Ishikawa (cell line): ENCODE measurements around the gene TPR.

Experiments
- CEBPB ChIP-seq: IDR thresholded peaks from 2 replicates; pipeline ENCODE4 v1.6.1; 2012
- CREB1 ChIP-seq: IDR thresholded peaks from 2 replicates; pipeline ENCODE4 v1.6.1; 2012; ENCODE audit warnings: low read depth
- EGR1 ChIP-seq: IDR thresholded peaks from 2 replicates; pipeline ENCODE4 v1.6.1; 2012
- EP300 ChIP-seq: IDR thresholded peaks from 2 replicates; pipeline ENCODE4 v1.6.1; 2012; ENCODE audit warnings: borderline replicate concordance
- FOXM1 ChIP-seq: IDR thresholded peaks from 2 replicates; pipeline ENCODE4 v1.6.1; 2012; ENCODE audit warnings: low read depth, borderline replicate concordance
- NFIC ChIP-seq: IDR thresholded peaks from 2 replicates; pipeline ENCODE4 v1.6.1; 2012
- RAD21 ChIP-seq: IDR thresholded peaks from 2 replicates; pipeline ENCODE4 v1.6.1; 2012; ENCODE audit warnings: low read depth
- TAF1 ChIP-seq: IDR thresholded peaks from 2 replicates; pipeline ENCODE4 v1.6.1; 2012; ENCODE audit warnings: low read depth, mild to moderate bottlenecking
- TCF12 ChIP-seq: IDR thresholded peaks from 2 replicates; pipeline ENCODE4 v1.6.1; 2012; ENCODE audit warnings: low read depth
- TEAD4 ChIP-seq: IDR thresholded peaks from 2 replicates; pipeline ENCODE4 v1.6.1; 2012
- YY1 ChIP-seq: IDR thresholded peaks from 2 replicates; pipeline ENCODE4 v1.6.1; 2012; ENCODE audit warnings: low read depth
- ZBTB7A ChIP-seq: IDR thresholded peaks from 2 replicates; pipeline ENCODE4 v1.6.1; 2012; ENCODE audit warnings: low read depth
- TF ChIP-seq, protein P1 (sequence below): IDR thresholded peaks from 2 replicates; pipeline ENCODE4 v1.6.1; 2012; ENCODE audit warnings: low read depth, mild to moderate bottlenecking
- TF ChIP-seq, protein P2 (sequence below): IDR thresholded peaks from 2 replicates; pipeline ENCODE4 v1.6.1; 2012
- TF ChIP-seq, protein P3 (sequence below): IDR thresholded peaks from 2 replicates; pipeline ENCODE4 v1.6.1; 2012

The TPR gene

DNA sequence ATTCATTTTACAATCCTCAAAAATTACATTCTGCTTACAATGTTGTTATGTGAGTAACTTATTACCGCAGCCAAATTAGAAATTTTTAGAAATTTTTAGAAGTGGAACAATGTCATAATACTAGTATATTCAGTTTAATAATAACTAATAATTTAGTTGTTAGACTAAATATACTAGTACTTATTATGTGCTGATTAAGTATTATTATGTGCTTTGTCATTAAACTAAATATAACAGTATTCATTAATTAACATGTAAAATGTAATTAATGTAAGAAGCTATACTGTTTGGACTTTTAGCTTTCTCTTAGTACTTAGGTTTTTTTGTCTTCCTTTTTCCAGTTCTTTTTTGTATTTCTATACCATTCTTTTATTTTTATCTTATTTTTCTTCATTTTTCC lies 15.9 kb upstream of the TPR start:
- TF ChIP-seq CREB1 (no peak), EP300 (no peak), YY1 (no peak), FOXM1 (no peak), TAF1 (no peak), CEBPB (no peak), RAD21 (no peak), TCF12 (no peak), ZBTB7A (no peak)
- TF ChIP-seq, protein P1, sequence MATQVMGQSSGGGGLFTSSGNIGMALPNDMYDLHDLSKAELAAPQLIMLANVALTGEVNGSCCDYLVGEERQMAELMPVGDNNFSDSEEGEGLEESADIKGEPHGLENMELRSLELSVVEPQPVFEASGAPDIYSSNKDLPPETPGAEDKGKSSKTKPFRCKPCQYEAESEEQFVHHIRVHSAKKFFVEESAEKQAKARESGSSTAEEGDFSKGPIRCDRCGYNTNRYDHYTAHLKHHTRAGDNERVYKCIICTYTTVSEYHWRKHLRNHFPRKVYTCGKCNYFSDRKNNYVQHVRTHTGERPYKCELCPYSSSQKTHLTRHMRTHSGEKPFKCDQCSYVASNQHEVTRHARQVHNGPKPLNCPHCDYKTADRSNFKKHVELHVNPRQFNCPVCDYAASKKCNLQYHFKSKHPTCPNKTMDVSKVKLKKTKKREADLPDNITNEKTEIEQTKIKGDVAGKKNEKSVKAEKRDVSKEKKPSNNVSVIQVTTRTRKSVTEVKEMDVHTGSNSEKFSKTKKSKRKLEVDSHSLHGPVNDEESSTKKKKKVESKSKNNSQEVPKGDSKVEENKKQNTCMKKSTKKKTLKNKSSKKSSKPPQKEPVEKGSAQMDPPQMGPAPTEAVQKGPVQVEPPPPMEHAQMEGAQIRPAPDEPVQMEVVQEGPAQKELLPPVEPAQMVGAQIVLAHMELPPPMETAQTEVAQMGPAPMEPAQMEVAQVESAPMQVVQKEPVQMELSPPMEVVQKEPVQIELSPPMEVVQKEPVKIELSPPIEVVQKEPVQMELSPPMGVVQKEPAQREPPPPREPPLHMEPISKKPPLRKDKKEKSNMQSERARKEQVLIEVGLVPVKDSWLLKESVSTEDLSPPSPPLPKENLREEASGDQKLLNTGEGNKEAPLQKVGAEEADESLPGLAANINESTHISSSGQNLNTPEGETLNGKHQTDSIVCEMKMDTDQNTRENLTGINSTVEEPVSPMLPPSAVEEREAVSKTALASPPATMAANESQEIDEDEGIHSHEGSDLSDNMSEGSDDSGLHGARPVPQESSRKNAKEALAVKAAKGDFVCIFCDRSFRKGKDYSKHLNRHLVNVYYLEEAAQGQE, result no peak
- TF ChIP-seq, protein P2, sequence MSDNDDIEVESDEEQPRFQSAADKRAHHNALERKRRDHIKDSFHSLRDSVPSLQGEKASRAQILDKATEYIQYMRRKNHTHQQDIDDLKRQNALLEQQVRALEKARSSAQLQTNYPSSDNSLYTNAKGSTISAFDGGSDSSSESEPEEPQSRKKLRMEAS, result no peak
- TF ChIP-seq, protein P3, sequence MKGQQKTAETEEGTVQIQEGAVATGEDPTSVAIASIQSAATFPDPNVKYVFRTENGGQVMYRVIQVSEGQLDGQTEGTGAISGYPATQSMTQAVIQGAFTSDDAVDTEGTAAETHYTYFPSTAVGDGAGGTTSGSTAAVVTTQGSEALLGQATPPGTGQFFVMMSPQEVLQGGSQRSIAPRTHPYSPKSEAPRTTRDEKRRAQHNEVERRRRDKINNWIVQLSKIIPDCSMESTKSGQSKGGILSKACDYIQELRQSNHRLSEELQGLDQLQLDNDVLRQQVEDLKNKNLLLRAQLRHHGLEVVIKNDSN, result no peak

DNA sequence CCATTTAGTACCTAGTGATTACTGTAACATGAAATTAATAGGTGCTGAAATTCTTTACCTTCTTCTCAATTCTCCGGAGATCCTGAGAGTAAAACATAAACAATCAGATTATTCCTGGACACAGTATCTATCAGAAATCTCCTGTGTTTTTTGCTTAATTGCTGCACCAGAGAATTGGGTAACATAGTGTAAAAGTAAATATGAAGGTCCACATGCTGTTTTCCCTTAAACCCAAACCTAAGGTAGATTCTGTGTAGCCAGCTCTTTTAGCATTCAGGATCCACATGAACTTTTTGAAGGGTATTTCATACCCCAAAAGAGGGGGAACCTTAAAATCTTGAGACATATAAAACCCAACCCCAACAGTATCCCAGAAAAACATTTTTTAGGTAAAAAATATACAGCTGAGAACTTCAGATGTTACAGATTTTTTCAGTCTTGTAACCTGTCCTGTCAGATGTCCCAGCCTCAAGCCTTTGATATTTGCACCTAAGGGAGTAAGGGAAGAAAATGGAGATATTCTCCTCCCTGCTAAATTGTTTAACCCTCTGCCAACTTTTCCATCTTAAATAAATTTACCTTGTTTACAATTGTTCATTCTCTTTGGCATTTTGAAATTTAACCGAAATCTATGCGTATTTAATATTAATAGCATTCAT lies 11.8 kb upstream of the TPR start:
- no peak for TF ChIP-seq EP300
- no peak for TF ChIP-seq CEBPB
- TF ChIP-seq FOXM1, result no peak
- no peak for TF ChIP-seq NFIC
- TF ChIP-seq, protein P3, result no peak
- TF ChIP-seq, protein P2, result no peak
- TF ChIP-seq, protein P1, result no peak
- TF ChIP-seq TEAD4, result no peak
- TF ChIP-seq CREB1, result no peak
- no peak for TF ChIP-seq TAF1

DNA sequence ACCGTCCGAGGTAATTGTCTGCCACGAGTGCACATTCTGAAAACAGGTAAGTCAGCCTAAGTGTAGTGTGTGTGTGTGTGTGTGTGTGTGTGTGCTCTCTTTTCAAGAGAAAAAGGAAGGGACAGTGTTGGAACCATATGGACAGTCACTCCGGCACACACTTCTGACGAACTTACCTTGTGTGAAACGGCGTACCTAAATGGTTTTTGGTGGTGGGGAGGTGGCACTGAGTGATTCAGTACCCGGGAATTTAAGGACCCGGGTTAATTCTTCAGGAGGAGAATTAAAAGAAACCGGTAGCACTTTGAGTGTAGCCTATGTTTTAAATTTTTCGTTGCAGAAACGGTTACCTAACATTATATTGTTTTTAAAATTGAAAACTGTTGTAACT lies 871 bp upstream of the TPR start:
- TF ChIP-seq ZBTB7A (no peak), EGR1 (no peak), FOXM1 (no peak), TEAD4 (no peak)

DNA sequence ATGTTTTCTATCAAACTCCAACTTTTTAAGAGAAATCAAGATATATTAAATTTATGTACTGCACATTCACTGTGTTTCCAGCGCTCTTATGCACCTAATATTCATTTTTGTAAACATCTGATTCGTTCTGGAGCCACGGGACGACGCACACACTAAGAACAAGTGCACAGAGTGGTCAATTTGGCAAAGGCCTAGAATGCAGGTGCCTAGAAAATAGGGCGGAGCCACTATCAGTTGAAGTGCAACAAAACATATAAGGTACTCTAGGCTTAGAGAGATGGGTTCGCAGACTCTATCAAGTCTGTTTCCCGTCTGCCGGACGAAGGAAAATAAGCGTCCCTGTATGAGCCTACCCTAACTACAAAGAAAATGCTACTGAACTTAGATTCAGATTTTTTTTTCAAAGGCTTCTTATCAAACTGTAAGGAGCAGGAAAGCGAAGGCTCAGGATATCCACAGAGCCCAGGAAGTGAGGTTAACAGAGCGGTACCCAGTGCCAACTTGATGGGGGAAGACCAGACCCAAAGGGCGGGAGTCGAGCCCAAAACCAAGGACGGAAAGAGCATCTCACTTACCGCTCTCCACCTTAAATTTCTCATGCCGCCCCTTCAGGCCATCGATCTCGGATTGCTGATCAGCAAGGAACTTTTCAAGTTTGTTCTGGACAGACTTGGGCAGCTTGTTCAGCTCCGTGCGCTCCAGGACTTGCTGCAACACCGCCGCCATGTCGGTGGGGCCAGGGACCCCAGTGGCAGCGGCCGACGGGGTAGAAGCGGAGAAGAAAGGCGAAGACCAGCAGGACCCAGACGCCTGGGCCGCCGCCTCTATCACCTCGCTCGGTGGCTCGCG lies 526 bp downstream of the TPR start:
- TF ChIP-seq YY1 (peak; percentile 70), TAF1 (no peak)

DNA sequence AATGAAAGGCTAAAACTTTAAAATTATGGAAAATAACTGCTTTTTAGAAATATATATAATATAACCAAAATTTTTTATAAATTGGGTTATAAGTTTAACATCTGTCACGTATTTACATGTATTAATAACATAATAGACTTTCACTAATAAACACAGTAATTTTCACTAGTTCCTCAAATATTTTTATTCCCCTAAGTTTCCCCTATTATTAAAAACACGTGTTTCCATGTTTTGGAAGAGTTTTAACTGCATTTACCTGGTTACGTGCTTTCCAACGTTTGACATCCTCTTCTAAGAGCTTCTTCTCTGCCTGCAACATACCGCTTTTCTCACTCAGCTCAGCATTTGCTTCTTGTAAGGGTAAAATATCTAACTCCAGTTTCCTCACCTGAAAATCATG lies 34.3 kb downstream of the TPR start:
- TF ChIP-seq, protein P2, result no peak
- TF ChIP-seq YY1 (no peak), CEBPB (no peak), NFIC (no peak), EGR1 (no peak), EP300 (no peak), FOXM1 (no peak), TAF1 (no peak), RAD21 (no peak), CREB1 (no peak), TCF12 (no peak), ZBTB7A (no peak), TEAD4 (no peak)
- TF ChIP-seq, protein P1, result no peak
- TF ChIP-seq, protein P3, result no peak
